ENCODE results near the gene PDE3B. TPM values are rescaled to one million over a fixed set of nuclear protein-coding genes. Genes with fewer than 3 reads are reported as not detected.
"Not testable (repeated sequence)": the region's sequence is repeated elsewhere in the genome, so short reads cannot be mapped to it uniquely, and the experiment has no call there.

Gene PDE3B
- polyA plus RNA-seq, 3 donors: 8.7 to 49.7 (median 9.6) TPM

- 58 to 75% (median 74%) methylated on average over 6 of the region's 6 CpGs for WGBS, 3 donors
- H3K27ac ChIP-seq (ENCODE audit: low read depth, low read length): no peak overlapping the region
These were observed 25.2 kb downstream of the PDE3B start for GRCh38 chr11:14668731-14669301.

- WGBS, 3 donors: 55 to 88% (median 82%) methylated on average over 7 of the region's 7 CpGs
These were observed 25.9 kb downstream of the PDE3B start for GRCh38 chr11:14669499-14669898.

GRCh38 chr11:14669958-14670357 lies 26.4 kb downstream of the PDE3B start:
- H3K27ac ChIP-seq (ENCODE audit: low read depth, low read length): no peak overlapping the region
- 31 to 83% (median 81%) methylated on average over 3 of the region's 3 CpGs for WGBS, 3 donors

More at GRCh38 chr11:14669499-14669898, 25.9 kb downstream of the PDE3B start:
- H3K27ac ChIP-seq (ENCODE audit: low read depth, low read length): no peak overlapping the region

- 85 to 90% (median 87%) methylated on average over 2 of the region's 2 CpGs for WGBS, 3 donors
- H3K27ac ChIP-seq (ENCODE audit: low read depth, low read length): no peak overlapping the region
These were observed 29.0 kb downstream of the PDE3B start for GRCh38 chr11:14672635-14673034.

GRCh38 chr11:14673421-14673820 lies 29.8 kb downstream of the PDE3B start:
- 81 to 93% (median 82%) methylated on average over 4 of the region's 4 CpGs for WGBS, 3 donors
- no peak overlapping the region for H3K27ac ChIP-seq (ENCODE audit: low read depth, low read length)

GRCh38 chr11:14673824-14674405 lies 30.3 kb downstream of the PDE3B start:
- no peak overlapping the region for H3K27ac ChIP-seq (ENCODE audit: low read depth, low read length)
- 58 to 91% (median 66%) methylated on average over 8 of the region's 8 CpGs for WGBS, 3 donors

GRCh38 chr11:14676068-14676467 lies 32.5 kb downstream of the PDE3B start:
- H3K27ac ChIP-seq (ENCODE audit: low read depth, low read length): no peak overlapping the region
- WGBS, 3 donors: 62 to 77% (median 68%) methylated on average over 2 of the region's 2 CpGs

GRCh38 chr11:14677146-14677545 lies 33.5 kb downstream of the PDE3B start:
- no peak overlapping the region for H3K27ac ChIP-seq (ENCODE audit: low read depth, low read length)
- 75 to 89% (median 88%) methylated on average over 2 of the region's 2 CpGs for WGBS, 3 donors

GRCh38 chr11:14678350-14678749 lies 34.7 kb downstream of the PDE3B start:
- no peak overlapping the region for H3K27ac ChIP-seq (ENCODE audit: low read depth, low read length)
- WGBS, 3 donors: 76 to 94% (median 94%) methylated on average over 2 of the region's 2 CpGs

- no peak overlapping the region for H3K27ac ChIP-seq (ENCODE audit: low read depth, low read length)
- WGBS, 3 donors: 87 to 95% (median 90%) methylated on average over 3 of the region's 3 CpGs
These were observed 36.1 kb downstream of the PDE3B start for GRCh38 chr11:14679662-14680061.

GRCh38 chr11:14684234-14684915 lies 40.8 kb downstream of the PDE3B start:
- WGBS, 3 donors: 77 to 85% (median 83%) methylated on average over 6 of the region's 6 CpGs
- not testable (repeated sequence) for H3K27ac ChIP-seq (ENCODE audit: low read depth, low read length)

GRCh38 chr11:14687456-14687855 lies 43.9 kb downstream of the PDE3B start:
- no peak overlapping the region for H3K27ac ChIP-seq (ENCODE audit: low read depth, low read length)

GRCh38 chr11:14687943-14688627 lies 44.5 kb downstream of the PDE3B start:
- 45 to 73% (median 68%) methylated on average over 2 of the region's 2 CpGs for WGBS, 3 donors
- H3K27ac ChIP-seq (ENCODE audit: low read depth, low read length): no peak overlapping the region

GRCh38 chr11:14695656-14696055 lies 52.1 kb downstream of the PDE3B start:
- not testable (repeated sequence) for H3K27ac ChIP-seq (ENCODE audit: low read depth, low read length)
- 90 to 94% (median 93%) methylated on average over 2 of the region's 2 CpGs for WGBS, 3 donors

GRCh38 chr11:14698771-14699170 lies 55.2 kb downstream of the PDE3B start:
- 41 to 78% (median 49%) methylated on average over 1 of the region's 1 CpG for WGBS, 3 donors
- no peak overlapping the region for H3K27ac ChIP-seq (ENCODE audit: low read depth, low read length)

GRCh38 chr11:14700593-14700992 lies 57.0 kb downstream of the PDE3B start:
- WGBS, 3 donors: 32 to 62% (median 49%) methylated on average over 1 of the region's 1 CpG
- H3K27ac ChIP-seq (ENCODE audit: low read depth, low read length): no peak overlapping the region

- H3K27ac ChIP-seq (ENCODE audit: low read depth, low read length): no peak overlapping the region
- WGBS, 3 donors: 93 to 100% (median 97%) methylated on average over 1 of the region's 1 CpG
These were observed 59.2 kb downstream of the PDE3B start for GRCh38 chr11:14702760-14703159.

- 89 to 98% (median 94%) methylated on average over 1 of the region's 1 CpG for WGBS, 3 donors
- H3K27ac ChIP-seq (ENCODE audit: low read depth, low read length): no peak overlapping the region
These were observed 60.1 kb downstream of the PDE3B start for GRCh38 chr11:14703731-14704130.

- 88 to 93% (median 90%) methylated on average over 2 of the region's 2 CpGs for WGBS, 3 donors
These were observed 61.5 kb downstream of the PDE3B start for GRCh38 chr11:14705067-14705466.

More at GRCh38 chr11:14705067-14705466, 61.5 kb downstream of the PDE3B start:
- H3K27ac ChIP-seq (ENCODE audit: low read depth, low read length): no peak overlapping the region

Data from adipose tissue (tissue), 3 donors.